NT2/D1 (cell line): ENCODE data around the gene PLXDC2.

Experiments
- YY1 ChIP-seq: IDR thresholded peaks from 2 replicates; pipeline ENCODE4 v1.6.1; 2011; ENCODE audit not compliant: insufficient read length, insufficient read depth
- ZNF274 ChIP-seq: IDR thresholded peaks from 2 replicates; pipeline ENCODE4 v1.6.1; 2011; ENCODE audit warnings: mild to moderate bottlenecking, low read depth, low read length

GRCh38 chr10:20109613-20110012, 293.4 kb downstream of the PLXDC2 start:
- TF ChIP-seq ZNF274 (no peak), YY1 (no peak)
